Measurements from ENCODE around the gene OR52B4. TPM values are rescaled to one million over a fixed set of nuclear protein-coding genes. Genes with fewer than 3 reads are reported as not detected.
"Not testable (repeated sequence)": the region's sequence is repeated elsewhere in the genome, so short reads cannot be mapped to it uniquely, and the experiment has no call there.

The OR52B4 gene
- total and polyA plus RNA-seq, 2 of the 8 experiments (the other 6 are each of a cell fraction or from before 2014, with no cell fraction given): not detected

DNA sequence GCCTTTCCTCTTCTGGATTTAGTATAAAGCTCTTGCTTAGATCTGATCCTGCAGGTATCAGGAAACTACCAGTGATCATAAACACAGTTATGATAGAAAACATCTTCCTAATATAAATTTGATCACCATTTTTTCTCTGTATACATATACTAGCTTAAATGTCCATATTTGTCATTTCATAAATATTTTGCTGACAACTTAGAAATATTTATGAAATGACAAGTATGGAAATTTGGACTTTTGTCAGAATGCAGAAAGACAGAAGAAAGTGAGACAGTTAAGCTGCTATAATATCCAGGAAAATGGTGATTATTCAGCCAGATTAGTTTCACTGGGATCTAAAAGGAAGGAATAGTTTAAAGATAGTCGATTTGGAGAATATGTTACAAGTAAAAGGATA lies 48.1 kb upstream of the OR52B4 start (continued):
- TF ChIP-seq TCF12 (IDR thresholded peaks at IDR 0.05; ENCODE audit: low read depth, low read length) (no peak), SIX5 (IDR thresholded peaks at IDR 0.05; ENCODE audit: low read depth, low read length) (no peak), RFX5 (IDR thresholded peaks at IDR 0.05; ENCODE audit: borderline replicate concordance, low read depth, low read length) (no peak), SIRT6 (IDR thresholded peaks at IDR 0.05; ENCODE audit: low read length) (no peak)
- TF ChIP-seq, protein P1, sequence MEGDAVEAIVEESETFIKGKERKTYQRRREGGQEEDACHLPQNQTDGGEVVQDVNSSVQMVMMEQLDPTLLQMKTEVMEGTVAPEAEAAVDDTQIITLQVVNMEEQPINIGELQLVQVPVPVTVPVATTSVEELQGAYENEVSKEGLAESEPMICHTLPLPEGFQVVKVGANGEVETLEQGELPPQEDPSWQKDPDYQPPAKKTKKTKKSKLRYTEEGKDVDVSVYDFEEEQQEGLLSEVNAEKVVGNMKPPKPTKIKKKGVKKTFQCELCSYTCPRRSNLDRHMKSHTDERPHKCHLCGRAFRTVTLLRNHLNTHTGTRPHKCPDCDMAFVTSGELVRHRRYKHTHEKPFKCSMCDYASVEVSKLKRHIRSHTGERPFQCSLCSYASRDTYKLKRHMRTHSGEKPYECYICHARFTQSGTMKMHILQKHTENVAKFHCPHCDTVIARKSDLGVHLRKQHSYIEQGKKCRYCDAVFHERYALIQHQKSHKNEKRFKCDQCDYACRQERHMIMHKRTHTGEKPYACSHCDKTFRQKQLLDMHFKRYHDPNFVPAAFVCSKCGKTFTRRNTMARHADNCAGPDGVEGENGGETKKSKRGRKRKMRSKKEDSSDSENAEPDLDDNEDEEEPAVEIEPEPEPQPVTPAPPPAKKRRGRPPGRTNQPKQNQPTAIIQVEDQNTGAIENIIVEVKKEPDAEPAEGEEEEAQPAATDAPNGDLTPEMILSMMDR (IDR thresholded peaks at IDR 0.05; ENCODE audit: control extremely low read depth in 1 of 3, insufficient read depth in 1 of 3, low read depth in 1 of 3, low read length in 3 of 3): no peak

DNA sequence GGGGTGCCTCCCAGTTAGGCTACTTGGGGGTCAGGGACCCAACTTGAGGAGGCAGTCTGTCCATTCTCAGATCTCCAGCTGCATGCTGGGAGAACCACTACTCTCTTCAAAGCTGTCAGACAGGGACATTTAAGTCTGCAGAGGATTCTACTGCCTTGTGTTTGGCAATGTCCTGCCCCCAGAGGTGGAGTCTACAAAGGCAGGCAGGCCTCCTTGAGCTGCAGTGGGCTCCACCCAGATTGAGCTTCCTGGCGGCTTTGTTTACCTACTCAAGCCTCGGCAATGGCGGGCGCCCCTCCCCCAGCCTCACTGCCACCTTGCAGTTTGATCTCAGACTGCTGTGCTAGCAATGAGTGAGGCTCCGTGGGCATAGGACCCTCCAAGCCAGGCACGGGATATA lies 38.0 kb upstream of the OR52B4 start:
- H2BK120ac ChIP-seq (replicated peaks; ENCODE audit: low read depth, low read length); H3K4ac ChIP-seq (replicated peaks; ENCODE audit: insufficient read length, low read depth, low read length); H3K27me3 ChIP-seq (replicated peaks in 1 of 4; ENCODE audit: control insufficient read depth in 3 of 4, extremely low read depth in 1 of 4, insufficient read depth in 3 of 4, low read length in 3 of 4); POLR2A ChIA-PET (ENCODE audit: partially characterized antibody); H3K9me3 ChIP-seq (ENCODE audit: insufficient read depth in 2 of 2, low read depth in 1 of 2, low read length in 1 of 2); H3K4me2 ChIP-seq (ENCODE audit: insufficient read depth in 1 of 2, low read depth in 2 of 2, low read length in 2 of 2); H3K18ac ChIP-seq (ENCODE audit: extremely low read depth, low read length); FAIRE-seq; H2BK20ac ChIP-seq (ENCODE audit: low read length); H3K23me2 ChIP-seq (ENCODE audit: low read depth, low read length); H3K79me2 ChIP-seq (ENCODE audit: control insufficient read depth in 1 of 2, insufficient read depth in 2 of 2, low read length in 2 of 2); H4K5ac ChIP-seq (ENCODE audit: insufficient read length, low read depth, low read length); H2AK5ac ChIP-seq (ENCODE audit: low read depth, low read length); H3K36me3 ChIP-seq (ENCODE audit: control insufficient read depth in 2 of 4, insufficient read depth in 4 of 4, low read length in 3 of 4); H3K4me3 ChIP-seq (ENCODE audit: extremely low read depth in 1 of 4, insufficient read depth in 2 of 4, low read depth in 3 of 4, low read length in 4 of 4); H3K14ac ChIP-seq (ENCODE audit: insufficient read length); H3K9ac ChIP-seq (replicated peaks in 1 of 4; ENCODE audit: extremely low read depth in 1 of 4, low read depth in 3 of 4, low read length in 3 of 4); H4K91ac ChIP-seq (replicated peaks; ENCODE audit: insufficient read length, low read length); H3K79me1 ChIP-seq (ENCODE audit: low read depth, low read length); H4K8ac ChIP-seq (ENCODE audit: extremely low read depth, insufficient read depth, low read length); DNase-seq (ENCODE audit: low read depth in 1 of 2, low spot score in 2 of 2); H2AFZ ChIP-seq (ENCODE audit: low read length); H2BK15ac ChIP-seq (ENCODE audit: low read length); H3K56ac ChIP-seq (replicated peaks; ENCODE audit: insufficient read length, low read depth, low read length); H2BK5ac ChIP-seq (ENCODE audit: low read depth, low read length); H3K4me1 ChIP-seq (replicated peaks in 1 of 4; ENCODE audit: control insufficient read depth in 3 of 4, insufficient read depth in 4 of 4, low read length in 3 of 4); H2BK12ac ChIP-seq (ENCODE audit: low read depth, low read length); H3K27ac ChIP-seq (ENCODE audit: low read depth, low read length); H3K23ac ChIP-seq (ENCODE audit: insufficient read length); H4K20me1 ChIP-seq (replicated peaks in 1 of 2; ENCODE audit: control insufficient read depth in 1 of 2, insufficient read depth in 2 of 2, low read length in 2 of 2): not testable (repeated sequence)
- CTCF ChIA-PET (ENCODE audit: partially characterized antibody): interaction anchor here (1.2 kb wide), 1 partner anchor 87 kb away, joined by 3 read pairs; no protein-coding TSS in a partner anchor
- 88% methylated on average over 2 of the region's 6 CpGs; no CpG with 5 or more reads in 1 of the 2 experiments for WGBS, 2 experiments (ENCODE audit: extremely low coverage in 1 of 2, insufficient coverage in 1 of 2, insufficient read length in 1 of 2, insufficient replicate concordance in 2 of 2, low coverage in 1 of 2, low lambda C conversion rate in 2 of 2, missing lambda C conversion rate in 1 of 2)

All from H1 (cell line).